SU-DHL-6 (cell line): ENCODE results near the gene SEC14L1.

Experiments used
- H2AFZ ChIP-seq: fragments of 200-600 bp; sonication (generic); 2 replicates; pipeline ENCODE4 v1.6.1; 2014; ENCODE audit warnings: low read depth, mild to moderate bottlenecking, moderate library complexity, mixed read lengths, antibody characterized with exemption, low read length; ENCODE audit not compliant: severe bottlenecking
- H3F3A ChIP-seq: fragments of 200-600 bp; shearing (Covaris generic); 2 replicates; pipeline ENCODE4 v1.6.0; 2016; ENCODE audit warnings: antibody characterized with exemption, mild to moderate bottlenecking; ENCODE audit not compliant: insufficient read depth
- H3K27ac ChIP-seq: fragments of 200-600 bp; sonication (generic); 2 replicates; pipeline ENCODE4 v1.5.1; 2016; ENCODE audit warnings: low read depth, mild to moderate bottlenecking, low read length, moderate library complexity, mixed read lengths
- H3K27me3 ChIP-seq: fragments of 200-600 bp; sonication (generic), shearing (Covaris generic); 2 replicates; pipeline ENCODE4 v1.6.0; 2014; ENCODE audit warnings: mild to moderate bottlenecking, low read length
- H3K36me3 ChIP-seq: fragments of 200-600 bp; sonication (generic); 2 replicates; pipeline ENCODE4 v1.6.1; 2014; ENCODE audit warnings: mild to moderate bottlenecking, low read length, mixed read lengths
- H3K4me2 ChIP-seq: fragments of 300-600, 200-600 bp; shearing (Covaris generic), sonication (generic); 2 replicates; pipeline ENCODE4 v1.6.0; 2014; ENCODE audit warnings: low read length, low read depth, mild to moderate bottlenecking; ENCODE audit not compliant: poor library complexity, severe bottlenecking
- H3K4me3 ChIP-seq: fragments of 200-600 bp; sonication (generic); 2 replicates; pipeline ENCODE4 v1.5.1; 2014; ENCODE audit warnings: antibody characterized with exemption, low read length, mild to moderate bottlenecking, mixed read lengths; ENCODE audit not compliant: insufficient read depth, poor library complexity, severe bottlenecking
- H3K79me2 ChIP-seq: fragments of 200-600 bp; sonication (generic); 2 replicates; pipeline ENCODE4 v1.6.1; 2014; ENCODE audit warnings: mild to moderate bottlenecking, low read length, moderate library complexity; ENCODE audit not compliant: insufficient read depth
- H3K9ac ChIP-seq: fragments of 200-600 bp; sonication (generic); 2 replicates; pipeline ENCODE4 v1.7.0; 2014; ENCODE audit warnings: mild to moderate bottlenecking, low read length
- H3K9me2 ChIP-seq: fragments of 200-600 bp; sonication (generic); replicated peaks from 2 replicates; pipeline ENCODE4 v1.6.1; 2014; ENCODE audit warnings: low read length; ENCODE audit not compliant: insufficient read depth
- H3K9me3 ChIP-seq: fragments of 200-600 bp; sonication (generic); 2 replicates; pipeline ENCODE4 v1.6.1; 2014; ENCODE audit warnings: low read length, mixed read lengths; ENCODE audit not compliant: insufficient read depth
- H4K20me1 ChIP-seq: fragments of 200-600 bp; sonication (generic); 2 replicates; pipeline ENCODE4 v1.6.1; 2014; ENCODE audit warnings: low read depth, mild to moderate bottlenecking, antibody characterized with exemption, low read length, moderate library complexity, mixed read lengths
- EZH2phosphoT487 ChIP-seq: fragments of 200-600 bp; sonication (generic), shearing (Covaris generic); conservative IDR thresholded peaks from 2 replicates; pipeline ENCODE4 v1.6.1; 2018; ENCODE audit warnings: mild to moderate bottlenecking, antibody characterized with exemption, low read length, moderate library complexity, mixed read lengths
- TF ChIP-seq, protein P1 (sequence below): fragments of 200-600 bp; sonication (generic); IDR thresholded peaks from one replicate; pipeline ENCODE4 v1.5.1; 2017; ENCODE audit warnings: antibody characterized with exemption, mild to moderate bottlenecking, low read length, moderate library complexity; ENCODE audit not compliant: insufficient read depth, poor library complexity, severe bottlenecking

SEC14L1 gene

DNA sequence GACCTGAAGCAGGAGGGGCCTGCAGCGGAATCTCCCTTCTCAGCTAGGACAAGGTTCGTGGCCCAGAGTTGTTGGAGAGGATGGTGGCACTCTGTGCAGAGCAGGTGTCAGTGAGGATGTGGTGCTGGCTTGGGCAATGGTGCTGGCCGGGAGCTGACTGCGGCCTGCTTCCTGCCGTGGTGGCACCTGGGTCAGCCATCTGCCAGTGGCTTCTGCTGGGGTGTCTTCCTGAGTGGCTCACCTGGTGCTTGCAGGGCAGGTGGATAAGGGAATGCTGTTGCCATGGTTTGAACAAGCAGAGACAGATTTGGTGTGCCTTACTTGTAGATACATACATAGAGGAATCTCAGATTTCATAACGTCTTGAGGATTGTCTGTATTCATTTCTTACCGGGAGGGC is 69.6 kb downstream of the SEC14L1 start:
- TF ChIP-seq, protein P1, sequence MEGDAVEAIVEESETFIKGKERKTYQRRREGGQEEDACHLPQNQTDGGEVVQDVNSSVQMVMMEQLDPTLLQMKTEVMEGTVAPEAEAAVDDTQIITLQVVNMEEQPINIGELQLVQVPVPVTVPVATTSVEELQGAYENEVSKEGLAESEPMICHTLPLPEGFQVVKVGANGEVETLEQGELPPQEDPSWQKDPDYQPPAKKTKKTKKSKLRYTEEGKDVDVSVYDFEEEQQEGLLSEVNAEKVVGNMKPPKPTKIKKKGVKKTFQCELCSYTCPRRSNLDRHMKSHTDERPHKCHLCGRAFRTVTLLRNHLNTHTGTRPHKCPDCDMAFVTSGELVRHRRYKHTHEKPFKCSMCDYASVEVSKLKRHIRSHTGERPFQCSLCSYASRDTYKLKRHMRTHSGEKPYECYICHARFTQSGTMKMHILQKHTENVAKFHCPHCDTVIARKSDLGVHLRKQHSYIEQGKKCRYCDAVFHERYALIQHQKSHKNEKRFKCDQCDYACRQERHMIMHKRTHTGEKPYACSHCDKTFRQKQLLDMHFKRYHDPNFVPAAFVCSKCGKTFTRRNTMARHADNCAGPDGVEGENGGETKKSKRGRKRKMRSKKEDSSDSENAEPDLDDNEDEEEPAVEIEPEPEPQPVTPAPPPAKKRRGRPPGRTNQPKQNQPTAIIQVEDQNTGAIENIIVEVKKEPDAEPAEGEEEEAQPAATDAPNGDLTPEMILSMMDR = no peak
- no peak for TF ChIP-seq EZH2phosphoT487
- Histone ChIP-seq H3K4me2 (no peak overlapping the region), H3K36me3 (no peaks in the 10 kb centered on the region), H3K9me3 (no peaks in the 10 kb centered on the region), H3K27me3 (no peaks in the 10 kb centered on the region), H3K9me2 (no peaks in the 10 kb centered on the region), H3K79me2 (no peaks in the 10 kb centered on the region), H3K4me3 (no peak overlapping the region), H3K27ac (no peak overlapping the region), H2AFZ (no peak overlapping the region), H3K9ac (no peak overlapping the region), H4K20me1 (no peaks in the 10 kb centered on the region), H3F3A (0 out of 2 replicates have a peak, but pooled peaks cover 5% of the 10 kb centered on the region)

- Histone ChIP-seq H3K27me3 (no peaks in the 10 kb centered on the region), H3K9me3 (no peaks in the 10 kb centered on the region), H3K27ac (no peak overlapping the region), H3K36me3 (no peaks in the 10 kb centered on the region), H3K4me2 (no peak overlapping the region), H2AFZ (no peak overlapping the region), H4K20me1 (no peaks in the 10 kb centered on the region), H3F3A (0 out of 2 replicates have a peak, but pooled peaks cover 5% of the 10 kb centered on the region), H3K79me2 (no peaks in the 10 kb centered on the region), H3K9me2 (no peaks in the 10 kb centered on the region), H3K4me3 (no peak overlapping the region), H3K9ac (no peak overlapping the region)
- TF ChIP-seq EZH2phosphoT487 = no peak
- TF ChIP-seq, protein P1 = no peak
Measured at GRCh38 chr17:77210946-77211541, 70.3 kb downstream of the SEC14L1 start.

- Histone ChIP-seq H3K4me3 (no peak overlapping the region), H3K4me2 (peak overlapping the region; percentile 50), H3K36me3 (no peaks in the 10 kb centered on the region)
Measured at GRCh38 chr17:77211681-77212080, 70.9 kb downstream of the SEC14L1 start.

More at GRCh38 chr17:77211681-77212080, 70.9 kb downstream of the SEC14L1 start:
- no peaks in the 10 kb centered on the region for H3K9me2 ChIP-seq
- no peaks in the 10 kb centered on the region for H4K20me1 ChIP-seq
- no peak for TF ChIP-seq EZH2phosphoT487
- TF ChIP-seq, protein P1 = no peak
- peak overlapping the region; percentile 35; the same call in 1 of the 2 replicates for H3K9ac ChIP-seq
- H3K27ac ChIP-seq = peak overlapping the region; percentile 77
- H2AFZ ChIP-seq = no peak overlapping the region
- H3K9me3 ChIP-seq = no peaks in the 10 kb centered on the region
- 0 out of 2 replicates have a peak, but pooled peaks cover 5% of the 10 kb centered on the region for H3F3A ChIP-seq
- H3K79me2 ChIP-seq = no peaks in the 10 kb centered on the region
- H3K27me3 ChIP-seq = no peaks in the 10 kb centered on the region
